Renal cortical epithelial cell (primary cell): ENCODE results near the gene PRPF6. TPM values are rescaled to one million over a fixed set of nuclear protein-coding genes. Genes with fewer than 3 reads are reported as not detected.
"Not testable (repeated sequence)": the region's sequence is repeated elsewhere in the genome, so short reads cannot be mapped to it uniquely, and the experiment has no call there.

Experiments
- DNase-seq: peaks from one replicate; pipeline ENCODE4 v3.0.0-alpha.2; 2011; ENCODE audit warnings: low read depth
- total RNA-seq: library from RNA; depleted of rRNA; stranded (reverse); fragments of >200 nt; gene quantifications from 2 replicates; pipeline ENCODE4 v1.2.3, GENCODE V29; 2014

PRPF6 gene
- total RNA-seq, 1 donor from 2014 or later: 94.5 TPM

- not testable (repeated sequence) for DNase-seq
Observed at GRCh38 chr20:63960654-63961621, 20.0 kb upstream of the PRPF6 start.

DNA sequence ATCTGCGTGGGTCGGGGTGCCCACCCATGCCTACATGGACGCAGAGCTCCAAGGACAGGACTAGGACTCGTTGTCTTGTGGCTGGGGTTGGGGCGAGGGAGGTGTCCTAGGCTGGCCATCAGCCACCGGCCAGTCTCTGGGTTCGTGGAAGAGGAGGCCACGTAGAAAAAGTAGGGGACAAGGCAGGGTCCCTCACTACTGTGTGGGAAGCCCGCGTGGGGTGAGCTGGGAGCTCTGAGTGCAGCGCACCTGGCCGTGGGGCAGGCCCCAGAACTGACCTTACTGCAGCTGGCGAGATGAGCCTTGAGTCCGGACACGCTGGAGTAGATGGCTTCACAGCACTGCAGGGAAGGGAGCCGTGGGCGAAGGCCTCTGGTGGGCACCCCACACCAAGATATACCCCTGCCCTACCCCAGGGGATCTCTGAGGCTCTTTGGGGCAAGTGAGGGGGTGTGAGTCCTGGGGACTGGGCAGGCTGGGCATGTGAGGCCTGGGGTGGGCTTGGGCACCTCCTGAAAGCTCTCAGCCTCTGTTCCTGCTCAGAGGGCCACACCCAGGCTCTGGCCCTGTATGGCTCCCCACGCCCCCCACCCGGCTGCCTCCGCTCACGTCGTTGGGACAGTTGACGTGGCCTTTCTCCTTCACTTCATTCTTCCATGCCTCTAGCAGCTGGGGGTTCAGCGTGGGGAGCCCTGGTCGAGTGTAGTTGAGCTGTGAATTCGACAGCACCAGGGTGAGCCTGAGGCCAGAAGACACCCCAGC is 19.1 kb upstream of the PRPF6 start:
- no peak for DNase-seq

GRCh38 chr20:63962426-63963347 is 18.2 kb upstream of the PRPF6 start:
- DNase-seq: no peak

- no peak for DNase-seq
Observed at GRCh38 chr20:63963348-63963741, 17.6 kb upstream of the PRPF6 start.

DNA sequence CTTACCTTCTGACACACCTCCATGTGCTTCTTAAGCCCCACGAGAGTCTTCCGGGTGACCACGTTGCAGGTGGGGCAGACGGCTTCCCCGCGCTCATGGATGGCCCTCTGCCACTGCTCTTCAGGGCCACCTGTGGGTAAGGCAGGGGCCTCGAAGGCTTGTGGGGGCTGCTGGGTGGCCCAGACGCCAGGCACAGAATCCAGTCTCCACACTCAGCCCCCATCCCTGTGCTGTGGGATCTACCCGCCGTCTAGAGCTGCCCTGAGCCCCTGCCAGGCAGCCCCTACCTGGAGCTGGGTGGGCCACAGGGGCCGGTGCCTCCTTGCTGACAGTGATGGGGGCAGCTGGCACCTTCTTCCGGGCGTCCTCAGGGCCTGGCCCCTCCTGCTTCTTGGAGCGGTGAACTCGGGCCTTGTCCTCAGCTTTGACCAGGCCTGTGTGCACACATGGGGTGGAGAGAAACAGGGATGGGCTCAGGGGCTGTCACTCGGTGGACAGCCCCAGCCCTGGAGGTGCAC is 17.1 kb upstream of the PRPF6 start:
- DNase-seq: no peak

DNA sequence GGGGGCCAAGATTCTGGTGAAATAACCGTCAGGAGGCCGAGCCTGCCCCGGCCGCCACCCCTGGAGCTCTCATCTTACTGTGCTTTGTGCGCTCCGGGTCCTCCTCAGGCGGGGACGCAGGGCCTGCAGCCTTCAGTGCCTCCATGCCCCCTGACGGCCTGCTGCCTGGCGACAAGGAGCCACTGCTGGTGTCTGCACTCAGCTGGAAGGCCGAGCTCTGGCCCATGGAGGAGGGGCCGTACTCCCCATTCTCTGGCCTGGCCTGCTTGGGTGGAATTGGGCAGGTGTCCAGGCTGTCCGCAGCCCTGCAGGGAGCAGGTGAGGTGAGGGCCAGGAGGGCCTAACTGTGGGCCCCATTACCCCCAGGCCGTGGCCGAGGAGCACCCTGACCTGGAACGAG is 16.5 kb upstream of the PRPF6 start:
- DNase-seq: no peak

- no peak for DNase-seq
Observed at GRCh38 chr20:63966172-63966943, 14.6 kb upstream of the PRPF6 start.

GRCh38 chr20:63966944-63967322 is 14.0 kb upstream of the PRPF6 start:
- no peak for DNase-seq

GRCh38 chr20:63967330-63968135 is 13.4 kb upstream of the PRPF6 start:
- no peak for DNase-seq

GRCh38 chr20:63968136-63968927 is 12.6 kb upstream of the PRPF6 start:
- no peak for DNase-seq

DNA sequence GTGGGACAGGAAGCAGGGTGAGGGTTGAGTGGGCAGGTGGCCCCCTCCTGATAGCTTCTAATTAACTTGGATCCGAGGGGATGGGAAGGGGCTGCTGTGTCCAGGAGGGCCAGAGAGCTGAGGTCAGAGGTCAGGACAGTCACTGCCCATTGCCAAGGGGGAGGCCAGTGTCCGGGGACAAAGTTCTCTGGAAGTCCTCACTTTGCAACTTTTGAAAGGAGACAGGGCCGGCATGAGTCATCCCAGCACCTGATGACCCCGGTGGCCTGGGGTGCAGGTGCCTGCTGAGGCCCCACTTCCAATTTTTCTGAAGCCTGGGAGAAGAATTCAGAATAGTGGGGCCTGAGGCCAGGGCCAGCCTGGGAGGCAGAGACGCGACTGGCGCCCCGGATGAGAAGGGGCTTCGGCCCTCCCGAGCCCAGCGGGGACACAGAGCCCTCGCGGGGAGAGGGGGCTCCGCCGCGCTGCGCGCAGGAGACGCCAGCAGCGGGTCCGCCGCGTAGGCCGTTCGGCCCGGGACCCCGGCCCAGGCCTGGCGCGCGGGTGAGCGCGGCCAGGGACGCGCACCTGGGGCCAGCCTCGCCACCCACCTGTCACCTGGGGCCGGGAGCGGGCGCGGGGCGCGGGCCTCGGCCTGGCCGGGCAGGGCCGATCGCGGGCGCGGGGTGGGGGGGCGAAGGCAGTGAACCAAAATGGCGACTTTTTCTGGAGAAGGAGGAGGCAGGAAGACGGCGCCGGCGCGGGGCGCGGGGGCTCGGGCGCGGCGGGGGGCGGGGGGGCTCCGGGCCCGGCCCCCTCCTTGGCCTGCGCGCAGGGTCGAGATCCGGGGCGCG is 11.8 kb upstream of the PRPF6 start:
- no peak for DNase-seq

- no peak for DNase-seq
Observed at GRCh38 chr20:63969838-63970713, 10.9 kb upstream of the PRPF6 start, which contains the start of gene ZNF512B. Gene ZNF512B, minus strand, starts transcription at chr20:63969930. Its CDS starts 1,980 bp downstream, at chr20:63967950.

- no peak for DNase-seq
Observed at GRCh38 chr20:63970714-63971431, 10.1 kb upstream of the PRPF6 start.

DNA sequence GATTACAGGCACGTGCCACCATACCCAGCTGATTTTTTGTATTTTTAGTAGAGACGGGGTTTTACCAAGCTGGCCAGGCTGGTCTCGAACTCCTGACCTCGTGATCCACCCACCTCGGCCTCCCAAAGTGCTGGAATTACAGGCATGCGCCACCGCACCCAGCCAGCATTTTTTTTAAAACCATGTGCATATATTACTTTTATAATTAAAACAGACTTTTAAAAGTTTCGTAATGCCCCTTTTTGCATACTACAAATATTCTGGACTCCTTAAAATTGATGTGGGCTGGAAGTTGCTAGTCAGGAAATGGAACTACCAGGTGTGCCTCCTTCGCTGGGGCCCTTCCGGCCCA is 9.0 kb upstream of the PRPF6 start:
- DNase-seq: not testable (repeated sequence)

DNA sequence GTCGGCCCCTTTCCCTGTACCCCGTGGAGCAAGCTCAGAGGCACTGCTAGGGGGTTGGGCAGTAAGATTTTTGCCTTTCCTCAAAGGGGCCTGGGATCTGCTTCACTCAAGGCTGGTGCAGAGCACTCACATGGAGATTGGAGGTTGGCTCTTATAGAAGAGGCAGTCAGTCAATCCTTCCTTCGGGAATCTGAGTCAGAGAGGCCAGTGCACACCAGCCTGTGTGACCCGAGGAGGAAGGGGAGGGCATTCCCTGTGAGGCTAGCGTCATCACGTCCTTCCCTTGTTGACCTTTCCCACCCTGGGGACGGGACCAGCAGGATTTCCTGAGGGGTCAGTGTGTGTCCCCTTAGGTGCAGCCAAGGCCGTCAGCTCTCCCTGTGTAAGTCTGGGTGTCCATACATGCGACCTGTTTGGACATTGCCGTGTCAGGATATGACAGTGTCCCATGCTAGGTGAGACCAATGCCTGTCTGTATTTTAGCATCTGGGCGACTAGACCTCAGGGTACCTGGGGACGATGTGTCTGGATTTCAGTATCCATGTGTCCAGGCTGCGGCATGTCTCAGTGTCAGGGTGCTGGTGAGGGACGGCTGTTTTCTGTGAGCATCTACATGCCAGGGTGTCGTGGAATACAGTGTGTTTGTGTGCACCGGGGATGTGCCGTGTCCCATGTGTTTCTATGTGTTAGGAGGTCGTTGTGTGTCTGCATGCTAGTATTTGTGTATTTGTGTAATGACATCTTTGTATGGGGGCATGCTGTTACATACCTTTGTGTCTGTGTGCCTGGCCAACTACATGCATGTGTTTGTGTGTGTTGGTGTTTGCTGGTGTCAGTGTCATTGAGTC is 8.4 kb upstream of the PRPF6 start:
- DNase-seq: no peak

GRCh38 chr20:63973160-63973479 is 7.8 kb upstream of the PRPF6 start:
- no peak for DNase-seq
